GM21528 (cell line): Measurements from ENCODE around the gene PHPT1.
"Not testable (repeated sequence)": the region's sequence is repeated elsewhere in the genome, so short reads cannot be mapped to it uniquely, and the experiment has no call there.

Source experiments
- ATAC-seq: cut with Tn5 transposase; IDR thresholded peaks from one replicate; pipeline ENCODE4 v1.9.1; 2021; ENCODE audit warnings: mild to moderate bottlenecking, moderate library complexity; ENCODE audit not compliant: unreplicated experiment, low FRiP score

Gene PHPT1

DNA sequence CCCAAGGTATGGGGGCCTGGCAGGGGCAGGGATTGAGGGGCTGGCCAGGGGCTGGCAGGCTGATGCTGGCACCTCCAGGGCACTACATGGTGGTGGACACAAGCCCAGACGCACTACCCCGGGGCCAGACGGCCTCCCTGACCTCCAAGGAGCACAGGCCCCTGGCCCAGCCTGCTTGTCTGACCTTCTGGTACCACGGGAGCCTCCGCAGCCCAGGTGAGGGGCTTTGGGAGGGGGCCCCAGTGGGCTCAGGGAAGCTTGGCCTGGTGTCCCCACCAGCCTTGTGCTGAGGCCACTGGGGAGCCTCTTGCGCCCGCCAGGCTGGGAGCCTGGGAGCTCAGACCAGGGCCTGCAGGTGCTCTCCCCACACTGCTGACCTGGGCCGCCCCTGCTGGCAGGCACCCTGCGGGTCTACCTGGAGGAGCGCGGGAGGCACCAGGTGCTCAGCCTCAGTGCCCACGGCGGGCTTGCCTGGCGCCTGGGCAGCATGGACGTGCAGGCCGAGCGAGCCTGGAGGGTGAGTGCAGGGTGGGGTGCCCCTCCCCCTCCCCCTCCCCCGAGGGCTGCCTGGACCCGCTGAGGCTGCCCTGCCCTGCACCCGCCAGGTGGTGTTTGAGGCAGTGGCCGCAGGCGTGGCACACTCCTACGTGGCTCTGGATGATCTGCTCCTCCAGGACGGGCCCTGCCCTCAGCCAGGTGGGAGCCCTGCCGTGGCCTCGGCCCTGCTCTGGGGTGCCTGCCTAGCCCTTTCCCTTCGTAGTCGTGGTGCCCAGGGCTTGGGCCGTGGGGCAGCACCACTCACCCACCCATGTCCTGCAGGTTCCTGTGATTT, 8.6 kb downstream of the PHPT1 start:
- ATAC-seq: no peak

DNA sequence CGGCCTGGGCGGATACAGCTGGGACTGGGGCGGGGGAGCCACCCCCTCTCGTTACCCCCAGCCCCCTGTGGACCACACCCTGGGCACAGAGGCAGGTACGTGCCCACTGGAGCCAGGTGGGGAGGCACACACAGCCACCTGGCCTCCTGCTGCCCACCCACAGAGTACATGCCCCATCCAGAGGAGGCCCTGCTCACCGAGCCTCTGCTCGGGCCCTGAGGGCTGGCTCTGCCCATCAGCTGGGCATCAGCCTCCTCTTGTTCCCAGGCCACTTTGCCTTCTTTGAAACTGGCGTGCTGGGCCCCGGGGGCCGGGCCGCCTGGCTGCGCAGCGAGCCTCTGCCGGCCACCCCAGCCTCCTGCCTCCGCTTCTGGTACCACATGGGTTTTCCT, 9.2 kb downstream of the PHPT1 start:
- no peak for ATAC-seq

DNA sequence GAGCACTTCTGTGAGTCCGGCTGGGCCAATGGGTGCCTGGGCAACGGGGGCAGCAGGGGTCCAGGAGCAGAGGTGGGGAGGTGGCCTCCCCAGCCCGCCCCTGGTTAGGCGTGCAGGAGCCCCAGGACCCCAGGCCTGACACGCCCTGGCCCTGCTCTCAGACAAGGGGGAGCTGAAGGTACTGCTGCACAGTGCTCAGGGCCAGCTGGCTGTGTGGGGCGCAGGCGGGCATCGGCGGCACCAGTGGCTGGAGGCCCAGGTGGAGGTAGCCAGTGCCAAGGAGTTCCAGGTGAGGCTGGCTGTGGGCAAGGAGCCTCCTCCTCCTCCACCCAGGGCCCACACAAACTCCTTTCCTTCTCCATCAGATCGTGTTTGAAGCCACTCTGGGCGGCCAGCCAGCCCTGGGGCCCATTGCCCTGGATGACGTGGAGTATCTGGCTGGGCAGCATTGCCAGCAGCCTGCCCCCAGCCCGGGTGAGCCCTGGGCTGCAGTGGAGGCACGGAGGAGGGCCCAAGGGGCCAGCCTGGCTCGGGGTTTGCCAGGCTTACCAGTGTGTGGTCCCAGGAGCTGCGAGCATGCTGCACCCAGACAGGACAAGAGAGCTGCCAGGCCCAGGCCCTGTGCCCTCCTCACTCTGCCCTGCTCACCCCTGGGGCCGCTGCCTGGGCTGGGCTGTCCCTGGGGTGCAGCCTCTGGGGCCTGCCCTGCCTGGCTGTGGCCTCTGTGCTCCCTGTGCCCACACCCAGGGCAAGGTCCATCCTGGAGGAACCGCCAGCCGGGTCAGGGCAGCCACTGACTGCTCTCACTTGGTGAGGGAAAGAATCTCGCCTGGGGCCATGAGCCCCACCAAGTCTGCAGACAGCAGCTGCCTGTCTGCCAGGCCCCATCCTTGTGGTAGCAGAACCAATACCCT, 9.9 kb downstream of the PHPT1 start:
- ATAC-seq: no peak

DNA sequence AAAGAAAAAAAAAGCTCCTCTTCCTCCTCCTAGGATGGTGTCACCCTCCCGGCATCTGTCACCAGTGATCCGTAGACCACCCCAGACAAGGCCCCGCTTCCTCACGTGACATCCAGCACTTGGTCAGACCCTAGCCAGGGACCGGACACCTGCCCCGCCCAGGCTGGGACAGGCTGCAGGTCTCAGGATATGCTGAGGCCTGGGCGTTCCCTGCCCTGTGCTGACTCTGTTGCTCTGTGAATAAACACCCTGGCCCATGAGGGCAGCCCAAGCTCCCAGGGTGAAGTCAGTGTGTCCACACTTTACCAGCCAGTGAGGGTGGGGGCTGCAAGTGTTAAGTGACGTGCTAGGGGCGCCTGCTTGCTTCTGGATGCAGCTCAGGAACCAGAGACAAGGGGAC, 11.3 kb downstream of the PHPT1 start:
- no peak for ATAC-seq

DNA sequence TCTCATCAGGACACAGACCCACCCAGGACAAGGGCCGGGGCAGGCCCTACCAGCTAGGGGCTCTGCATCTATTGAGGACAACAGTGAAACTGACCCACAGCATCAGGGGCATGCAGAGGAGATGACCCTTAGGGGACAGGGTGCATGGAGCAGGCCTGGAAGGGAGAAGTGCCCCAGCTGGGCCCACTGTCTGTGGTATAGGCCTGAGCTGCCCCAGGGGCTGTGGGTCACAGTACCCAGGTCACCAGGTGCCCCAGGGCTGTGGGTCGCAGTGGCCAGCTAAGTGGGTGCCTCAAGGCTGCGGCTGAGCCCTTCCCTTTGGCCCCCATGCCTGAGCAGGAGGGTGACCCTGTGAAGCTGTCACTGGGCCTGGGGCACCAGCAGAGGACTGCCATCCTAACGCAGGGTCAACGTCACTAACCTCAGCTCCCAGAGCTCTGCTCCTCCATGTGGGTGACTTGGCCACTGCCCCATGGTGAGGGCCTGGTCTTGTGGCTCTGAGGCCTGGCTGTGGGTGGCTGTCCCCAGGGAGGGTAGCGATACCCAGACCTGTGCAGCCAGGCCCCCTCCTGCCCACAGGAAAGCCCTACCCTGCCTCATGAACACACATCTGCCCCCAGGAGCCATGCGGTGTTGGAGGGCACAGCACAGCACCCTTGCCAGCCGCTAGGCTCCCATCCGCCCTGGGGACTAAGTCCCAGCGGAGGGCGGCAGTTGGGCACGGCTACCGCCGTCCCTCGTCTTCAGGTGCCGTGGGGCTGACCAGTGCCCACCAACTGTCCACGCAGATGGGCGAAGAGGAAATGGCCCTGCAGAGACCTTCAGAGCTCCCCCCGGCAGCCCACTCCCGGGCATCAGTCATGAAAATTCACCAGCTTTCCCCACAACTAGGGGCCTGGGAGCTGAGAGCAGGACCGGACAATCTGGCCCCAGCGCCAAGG, 12.0 kb downstream of the PHPT1 start:
- ATAC-seq: no peak

DNA sequence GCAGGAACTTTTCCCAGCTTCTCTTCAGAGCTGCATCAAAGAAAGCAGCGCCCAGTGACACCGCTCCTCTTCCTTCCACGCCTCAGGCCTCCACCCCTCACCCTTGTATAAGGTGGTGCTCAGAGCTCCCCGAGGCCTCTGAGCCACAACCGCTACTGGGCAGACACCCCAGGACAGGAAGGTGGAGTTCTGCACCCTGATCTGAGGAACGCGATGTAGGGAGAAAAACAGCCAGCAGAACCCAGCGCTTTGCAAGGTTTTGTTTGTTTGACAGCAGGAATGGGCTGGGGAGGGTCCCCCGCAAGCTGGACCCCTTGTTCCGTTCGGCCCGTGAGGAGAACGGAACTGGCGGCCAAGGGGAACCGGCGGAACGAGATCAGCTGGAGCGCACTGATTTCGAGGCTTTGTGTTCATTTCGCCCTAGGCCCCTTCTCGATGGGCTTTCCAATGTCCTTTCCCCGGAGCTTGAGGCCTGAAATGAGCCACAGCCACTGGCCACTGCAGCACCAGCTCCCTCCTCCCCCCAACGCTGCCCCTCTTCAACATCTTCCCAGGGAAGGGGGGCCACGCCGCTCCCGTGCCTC, 12.8 kb downstream of the PHPT1 start:
- no peak for ATAC-seq

DNA sequence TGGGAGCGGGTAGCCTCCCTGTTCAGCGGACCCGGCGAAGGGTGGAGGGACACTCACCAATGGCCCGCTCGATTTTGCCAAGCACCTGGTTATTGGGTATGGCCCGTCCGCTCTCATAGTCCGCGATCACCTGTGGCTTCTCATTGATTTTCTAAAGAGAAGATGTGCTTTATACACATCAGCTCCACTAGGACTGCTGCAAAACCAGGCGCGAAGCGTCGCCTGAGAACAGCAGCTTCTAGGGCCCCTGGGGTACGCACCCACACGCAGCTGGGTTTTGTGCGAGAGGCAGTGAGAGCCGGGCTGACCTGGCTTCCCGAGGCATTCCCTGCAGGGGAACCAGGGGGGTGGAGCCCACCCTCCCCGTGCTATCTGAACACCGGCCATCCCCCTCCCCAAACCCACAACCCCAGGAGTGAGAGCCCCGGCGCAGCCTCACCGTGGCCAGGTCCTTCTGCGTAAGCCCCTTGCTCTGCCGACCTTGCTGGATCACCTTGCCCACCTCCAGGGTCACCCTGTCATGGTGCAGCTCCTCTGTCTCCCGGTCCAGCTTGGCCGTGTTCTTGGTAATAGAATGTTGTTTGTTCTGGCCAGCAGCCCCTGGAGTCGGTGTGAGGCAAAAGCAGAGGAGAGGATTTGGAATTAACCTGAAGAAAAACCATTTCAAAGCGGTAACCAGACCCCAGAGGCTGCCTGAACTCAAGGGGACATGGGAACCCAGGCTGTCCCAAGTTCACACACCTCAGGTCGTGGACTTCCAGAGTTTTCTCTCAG, 13.8 kb downstream of the PHPT1 start:
- ATAC-seq: no peak

DNA sequence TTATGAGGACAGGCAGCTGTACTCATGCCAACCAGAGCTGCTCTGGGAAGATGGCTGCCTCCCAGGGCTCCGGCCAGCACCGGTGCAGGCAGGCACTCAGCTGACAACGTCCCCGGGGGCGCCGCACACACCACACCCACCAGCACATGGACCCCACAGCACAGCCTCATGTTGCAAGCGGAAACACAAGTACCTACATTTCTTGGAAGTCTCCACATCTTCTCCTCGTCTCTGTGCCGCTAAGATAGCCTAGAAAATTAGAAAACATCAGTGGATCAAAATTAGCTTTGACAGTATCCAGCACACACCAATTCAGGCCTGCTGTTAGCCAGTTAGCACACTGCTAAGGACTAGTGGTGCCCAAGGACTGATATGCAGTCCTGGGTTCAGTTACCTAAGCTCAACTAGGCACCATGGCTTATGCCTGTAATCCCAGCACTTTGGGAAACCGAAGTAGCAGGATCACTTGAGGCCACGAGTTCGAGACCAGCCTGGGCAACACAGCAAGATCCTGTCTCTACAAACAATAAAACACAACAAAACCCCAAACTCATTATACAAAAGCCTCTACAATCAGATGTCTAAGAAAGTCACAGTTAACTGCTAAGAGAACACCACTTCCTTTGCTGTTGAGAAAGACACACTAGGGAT, 14.5 kb downstream of the PHPT1 start:
- ATAC-seq: no peak

DNA sequence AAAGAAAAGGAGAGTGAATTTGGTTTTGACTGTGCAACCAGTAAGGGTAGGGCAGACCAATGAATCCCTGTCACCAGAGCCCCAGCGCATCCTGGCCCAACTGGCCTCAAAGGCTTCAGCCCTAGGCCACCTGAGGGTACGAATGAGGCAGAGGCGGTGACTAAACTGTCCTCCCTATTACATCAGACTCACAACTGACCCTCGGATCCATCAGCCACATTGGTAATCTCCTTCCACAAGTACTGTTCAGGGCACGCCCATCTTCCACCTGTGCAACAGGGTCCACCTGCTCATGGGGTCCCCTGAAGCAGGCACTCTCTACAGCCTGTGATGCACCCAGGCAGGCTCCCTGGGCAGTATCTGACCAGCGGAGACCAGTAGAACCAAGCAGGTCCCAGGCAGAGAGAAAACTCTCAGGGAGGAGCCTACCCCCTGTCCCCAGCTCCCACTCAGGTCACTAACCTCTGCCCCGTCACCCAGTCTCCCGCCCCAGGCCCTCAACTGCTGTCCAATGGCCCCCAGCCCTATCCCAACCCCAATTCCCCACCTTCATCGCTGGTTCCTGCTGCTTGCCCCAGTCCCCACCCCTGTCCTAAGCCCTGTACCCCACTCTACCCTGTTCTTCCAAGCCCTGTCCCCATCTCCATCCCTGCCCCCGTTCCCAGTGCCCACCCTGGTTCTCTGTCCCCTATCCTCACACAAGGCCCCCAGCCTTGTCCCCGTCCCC, 16.0 kb downstream of the PHPT1 start:
- ATAC-seq: no peak

DNA sequence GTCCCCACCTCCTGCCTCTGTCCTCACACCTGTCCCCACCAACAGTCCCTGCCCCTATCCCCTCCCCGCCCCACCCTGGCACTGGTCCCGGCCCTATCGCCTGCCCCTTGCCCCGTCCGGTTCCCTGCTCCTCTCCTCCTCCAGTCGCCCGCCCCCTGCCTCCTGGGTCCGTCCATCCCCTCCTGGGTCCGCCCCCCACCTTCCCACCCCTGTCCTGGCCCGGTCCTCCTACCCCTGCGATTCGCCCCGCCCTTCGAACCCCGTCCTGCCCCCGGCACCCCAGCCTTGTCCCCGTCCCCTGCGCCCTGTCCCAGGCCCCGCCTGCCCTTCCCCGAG, 16.5 kb downstream of the PHPT1 start:
- ATAC-seq: no peak

DNA sequence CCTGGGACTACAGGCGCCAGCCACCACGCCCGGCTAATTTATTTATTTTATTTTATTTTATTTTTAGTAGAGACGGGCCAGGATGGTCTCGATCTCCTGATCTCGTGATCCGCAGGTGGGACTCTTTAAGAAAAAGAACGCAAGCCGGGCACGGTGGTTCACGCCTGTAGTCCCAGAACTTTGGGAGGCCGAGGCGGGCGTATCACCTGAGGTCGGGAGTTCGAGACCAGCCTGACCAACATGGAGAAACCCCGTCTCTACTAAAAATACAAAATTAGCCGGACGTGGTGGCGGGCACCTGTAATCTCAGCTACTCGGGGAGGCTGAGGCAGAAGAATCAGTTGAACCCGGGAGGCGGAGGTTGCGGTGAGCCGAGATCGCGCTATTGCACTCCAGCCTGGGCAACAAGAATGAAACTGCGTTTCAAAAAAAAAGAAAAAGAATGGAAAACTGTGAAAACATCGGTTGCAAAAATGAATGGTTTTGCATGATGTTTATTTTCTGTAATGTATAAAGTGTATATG, 17.8 kb downstream of the PHPT1 start:
- not testable (repeated sequence) for ATAC-seq

DNA sequence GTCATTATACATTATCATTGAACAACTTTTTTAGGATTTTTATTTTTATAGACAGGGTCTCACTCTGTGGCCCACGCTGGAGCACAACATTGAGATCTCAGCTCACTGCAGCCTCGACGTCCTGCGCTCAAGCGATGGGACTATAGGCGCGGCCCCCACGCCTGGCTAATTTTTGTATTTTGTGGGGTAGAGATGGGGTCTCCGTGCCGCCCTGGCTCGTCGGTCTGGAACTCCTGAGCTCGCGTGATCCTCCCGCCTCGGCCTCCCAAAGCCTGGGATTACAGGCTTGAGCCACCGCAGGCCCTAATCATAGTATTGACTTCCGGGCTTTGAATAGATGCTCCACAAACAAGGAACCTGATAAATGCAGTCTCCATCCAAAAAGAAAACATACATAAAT, 18.3 kb downstream of the PHPT1 start:
- ATAC-seq: no peak

DNA sequence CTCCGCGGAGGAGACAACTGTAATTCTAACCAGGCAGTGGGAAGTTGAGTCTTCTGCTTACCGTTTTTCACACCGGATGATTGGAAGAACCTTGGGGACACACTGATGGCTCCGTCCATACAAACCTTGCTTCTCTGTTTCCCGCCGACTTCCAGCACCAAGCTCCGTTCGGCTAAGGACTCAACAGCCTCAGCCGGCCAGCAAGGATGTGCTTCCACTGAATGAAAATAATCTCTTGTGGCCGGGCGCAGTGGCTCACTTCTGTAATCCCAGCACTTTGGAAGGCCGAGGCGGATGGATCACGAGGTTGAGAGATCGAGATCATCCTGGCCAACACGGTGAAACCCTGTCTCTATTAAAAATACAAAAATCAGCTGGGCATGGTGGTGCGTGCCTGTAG, 18.7 kb downstream of the PHPT1 start:
- no peak for ATAC-seq

DNA sequence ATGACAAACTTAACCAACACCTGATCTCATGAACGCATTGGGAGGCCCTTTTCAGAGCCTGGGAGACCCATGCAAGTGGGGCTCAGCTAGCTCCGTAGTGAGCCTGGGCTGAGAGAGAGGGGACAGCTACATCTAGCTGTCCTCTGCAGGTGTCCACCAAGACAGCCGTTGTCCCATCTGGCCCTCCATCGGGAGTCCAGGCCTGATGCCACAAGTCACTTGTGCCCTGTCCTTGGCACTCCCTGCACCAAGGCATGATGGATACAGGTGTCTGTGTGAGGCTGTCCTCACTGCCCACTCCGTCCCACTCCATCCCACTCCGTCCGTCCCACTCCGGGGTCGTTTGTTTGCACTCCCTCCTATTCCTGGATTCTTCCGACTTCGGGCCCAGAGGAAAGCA, 19.4 kb downstream of the PHPT1 start:
- no peak for ATAC-seq

DNA sequence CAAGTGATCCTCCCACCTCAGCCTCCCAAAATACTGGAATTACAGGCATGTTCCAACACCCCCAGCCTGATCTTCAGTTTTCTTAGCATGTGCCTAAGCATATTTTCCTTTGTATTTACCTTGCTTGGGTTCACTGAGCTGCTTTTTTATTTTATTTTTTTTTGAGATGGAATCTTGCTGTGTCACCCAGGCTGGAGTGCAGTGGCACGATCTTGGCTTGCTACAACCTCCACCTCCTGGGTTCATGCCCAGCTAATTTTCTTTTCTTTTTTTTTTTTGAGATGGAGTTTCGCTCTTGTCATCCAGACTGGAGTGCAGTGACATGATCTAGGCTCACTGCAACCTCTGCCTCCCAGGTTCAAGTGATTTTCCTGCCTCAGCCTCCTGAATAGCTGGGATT, 20.4 kb downstream of the PHPT1 start:
- ATAC-seq: not testable (repeated sequence)

DNA sequence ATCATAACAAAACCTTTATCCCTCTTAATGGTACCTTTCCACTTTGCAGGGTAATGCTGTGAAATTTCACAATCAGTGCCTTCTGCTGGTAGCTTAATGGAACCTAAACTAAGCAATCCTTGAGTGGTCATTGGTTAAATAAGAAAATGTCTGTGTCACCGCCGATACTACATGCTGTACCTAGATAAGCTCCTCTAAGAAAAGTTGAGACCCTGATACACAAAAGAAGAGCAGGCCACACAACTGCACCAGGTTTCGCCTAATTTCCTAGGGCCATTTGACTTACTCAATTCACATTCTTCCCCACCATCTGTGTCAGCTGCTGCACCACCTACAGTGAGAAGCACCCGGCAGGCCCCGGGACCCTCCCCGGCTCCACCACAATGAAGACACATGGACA, 25.9 kb downstream of the PHPT1 start:
- ATAC-seq: no peak

DNA sequence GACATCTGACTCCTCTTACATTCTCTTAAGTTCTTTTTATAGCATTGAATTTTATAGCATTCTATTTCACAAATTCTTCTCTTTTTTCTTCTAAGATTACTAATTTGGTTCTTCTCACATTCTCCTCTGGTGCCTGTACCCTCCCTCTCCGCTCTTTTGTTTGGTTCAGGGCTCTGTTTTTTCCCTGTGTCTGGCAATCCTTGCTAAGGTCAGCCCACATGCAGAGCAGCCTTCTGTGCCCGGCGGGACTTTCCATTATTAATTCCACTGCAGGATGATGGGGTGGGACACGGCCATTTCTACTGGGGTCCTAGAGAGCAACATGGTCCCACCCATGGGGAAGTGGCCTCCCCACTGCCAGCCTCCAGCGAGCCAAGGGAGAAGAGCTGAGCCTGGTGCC, 27.3 kb downstream of the PHPT1 start:
- ATAC-seq: no peak

DNA sequence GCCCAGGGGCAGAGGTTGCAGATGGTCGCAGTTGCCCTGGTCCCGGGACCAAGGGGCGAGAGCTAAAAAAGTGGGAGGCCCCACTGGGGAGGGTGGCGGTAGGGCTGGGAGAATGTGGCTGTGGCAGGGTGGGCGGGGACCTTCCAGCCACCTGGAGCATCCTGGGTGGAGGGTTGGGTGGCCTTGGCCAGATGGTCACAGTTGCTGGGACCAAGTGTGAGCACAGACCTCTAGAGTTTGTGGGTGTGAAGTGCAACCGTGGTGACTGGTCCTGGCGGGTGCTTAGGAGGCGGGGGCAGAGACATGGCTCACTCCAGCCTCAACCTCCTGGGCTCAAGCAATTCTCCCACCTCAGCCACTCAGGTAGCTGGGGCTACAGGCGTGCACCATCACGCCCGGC, 31.4 kb downstream of the PHPT1 start:
- no peak for ATAC-seq
